Activated CD4-positive, alpha-beta T cell treated with anti-CD3 and anti-CD28 coated beads, Interleukin-2, amount 10 ng/mL, durations not matched to agents 7 days and 5 days (primary cell): ENCODE measurements around the gene RNF217. TPM values are rescaled to one million over a fixed set of nuclear protein-coding genes. Genes with fewer than 3 reads are reported as not detected.
A peak's percentile ranks its signal among the peaks of the same experiment; 100 is the strongest.
"Not testable (repeated sequence)": the region's sequence is repeated elsewhere in the genome, so short reads cannot be mapped to it uniquely, and the experiment has no call there.

ENCODE experiments used
- CTCF ChIA-PET: fragments of 350-600 bp; sonication (Branson Sonifier 250); formaldehyde crosslinking; loops from one replicate; lab custom pipeline; 2021; ENCODE audit warnings: antibody characterized with exemption; lab: Charles Lee
- POLR2A ChIA-PET: fragments of 350-600 bp; sonication (Branson Sonifier 250); formaldehyde crosslinking; loops from one replicate; lab custom pipeline; 2021; ENCODE audit warnings: antibody characterized with exemption; lab: Charles Lee
- DNase-seq: peaks from one replicate; pipeline ENCODE4 v3.0.0-alpha.2; 2020
- H3K27ac Mint-ChIP-seq: one replicate; pipeline ENCODE4 v1.8.0; 2021; ENCODE audit warnings: mild to moderate bottlenecking, moderate library complexity, mixed read lengths
- H3K27me3 Mint-ChIP-seq: one replicate; pipeline ENCODE4 v1.8.0; 2021; ENCODE audit warnings: mixed read lengths
- H3K36me3 Mint-ChIP-seq: one replicate; pipeline ENCODE4 v1.8.0; 2021; ENCODE audit warnings: low read depth, mixed read lengths
- H3K4me1 Mint-ChIP-seq: one replicate; pipeline ENCODE4 v1.8.0; 2021; ENCODE audit warnings: mixed read lengths
- H3K4me3 Mint-ChIP-seq: one replicate; pipeline ENCODE4 v1.8.0; 2021; ENCODE audit warnings: mild to moderate bottlenecking, moderate library complexity, mixed read lengths
- H3K9me3 Mint-ChIP-seq: one replicate; pipeline ENCODE4 v1.8.0; 2021; ENCODE audit warnings: mixed read lengths
- total RNA-seq, 2 experiments: library from RNA; stranded (reverse); gene quantifications; one replicate each; pipeline ENCODE4 v1.2.3, GENCODE V29; 2021

Gene RNF217, protein sequence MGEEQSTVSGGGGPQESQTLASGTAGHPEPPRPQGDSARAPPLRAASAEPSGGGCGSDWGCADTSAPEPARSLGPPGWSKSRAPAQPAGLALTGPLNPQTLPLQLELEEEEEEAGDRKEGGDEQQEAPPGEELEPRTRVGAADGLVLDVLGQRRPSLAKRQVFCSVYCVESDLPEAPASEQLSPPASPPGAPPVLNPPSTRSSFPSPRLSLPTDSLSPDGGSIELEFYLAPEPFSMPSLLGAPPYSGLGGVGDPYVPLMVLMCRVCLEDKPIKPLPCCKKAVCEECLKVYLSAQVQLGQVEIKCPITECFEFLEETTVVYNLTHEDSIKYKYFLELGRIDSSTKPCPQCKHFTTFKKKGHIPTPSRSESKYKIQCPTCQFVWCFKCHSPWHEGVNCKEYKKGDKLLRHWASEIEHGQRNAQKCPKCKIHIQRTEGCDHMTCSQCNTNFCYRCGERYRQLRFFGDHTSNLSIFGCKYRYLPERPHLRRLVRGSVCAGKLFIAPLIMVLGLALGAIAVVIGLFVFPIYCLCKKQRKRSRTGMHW
- 1 to 10 TPM; 1.1 to 2.1 TPM for total RNA-seq

DNA sequence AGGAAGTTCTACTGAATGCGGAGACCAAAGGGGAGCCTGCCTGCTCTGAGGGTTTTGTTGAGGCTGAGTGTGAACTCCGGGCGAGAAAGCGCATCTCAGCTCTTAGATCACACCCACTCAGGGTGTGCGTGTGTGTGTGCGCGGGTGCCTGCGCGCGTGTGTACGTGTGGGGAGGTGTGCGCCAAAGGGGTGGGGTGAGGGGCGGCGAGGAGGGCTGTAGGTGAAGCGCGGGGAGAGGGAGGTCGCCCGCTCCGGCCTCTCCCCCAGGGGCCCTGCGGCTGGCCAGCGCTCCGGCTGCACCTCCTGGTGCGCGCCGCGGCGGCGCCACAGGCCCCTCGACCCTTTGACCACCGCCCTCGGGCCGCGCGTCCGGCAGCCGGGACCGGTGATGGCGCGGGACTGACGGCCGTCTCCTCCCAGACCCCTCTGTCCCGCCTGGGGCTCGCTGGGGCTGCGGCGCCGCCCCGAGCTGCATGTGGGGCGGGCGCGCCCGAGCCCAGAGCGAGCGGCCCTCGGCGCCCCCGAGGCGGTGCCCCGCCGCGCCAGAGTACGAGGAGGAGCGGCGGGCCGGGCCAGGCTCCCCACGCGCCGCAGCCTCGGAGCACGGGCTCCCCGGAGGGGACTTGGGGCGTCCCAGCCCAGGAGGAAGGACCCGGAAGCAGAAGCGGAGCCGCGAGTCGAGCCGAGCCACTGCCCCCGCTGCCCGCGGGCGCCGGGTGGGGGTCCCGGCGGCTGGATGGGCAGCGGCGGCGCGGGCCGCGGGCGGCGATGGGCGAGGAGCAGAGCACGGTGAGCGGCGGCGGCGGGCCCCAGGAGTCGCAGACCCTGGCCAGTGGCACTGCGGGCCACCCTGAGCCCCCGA lies at the start of gene RNF217:
Gene RNF217, plus strand, starts transcription at position 661 of the 862 bp plus-strand sequence. Its CDS starts 108 bp downstream, at position 769.
- ChIA-PET POLR2A (no interaction called here), CTCF (no interaction called here)
- H3K36me3 Mint-ChIP-seq: no peaks in the 10 kb centered on the region
- no peaks in the 10 kb centered on the region for H3K9me3 Mint-ChIP-seq
- peaks cover 59% of the 10 kb centered on the region for H3K27me3 Mint-ChIP-seq
- peak within 1 kb of the TSS; percentile 77 for H3K4me3 Mint-ChIP-seq
- peaks cover 31% of the 10 kb centered on the region for H3K4me1 Mint-ChIP-seq
- peak; percentile 17 for DNase-seq
- peak within 1 kb of the TSS; percentile 66 for H3K27ac Mint-ChIP-seq

GRCh38 chr6:124913056-124913455 lies 49.2 kb upstream of the RNF217 start:
- Mint-ChIP-seq H3K36me3 (no peaks in the 10 kb centered on the region), H3K27ac (no peak overlapping the region), H3K9me3 (peaks cover 7% of the 10 kb centered on the region), H3K27me3 (no peaks in the 10 kb centered on the region), H3K4me1 (peaks cover under 1% of the 10 kb centered on the region), H3K4me3 (no peak overlapping the region)
- ChIA-PET CTCF (no interaction called here), POLR2A (no interaction called here)
- DNase-seq: no peak

DNA sequence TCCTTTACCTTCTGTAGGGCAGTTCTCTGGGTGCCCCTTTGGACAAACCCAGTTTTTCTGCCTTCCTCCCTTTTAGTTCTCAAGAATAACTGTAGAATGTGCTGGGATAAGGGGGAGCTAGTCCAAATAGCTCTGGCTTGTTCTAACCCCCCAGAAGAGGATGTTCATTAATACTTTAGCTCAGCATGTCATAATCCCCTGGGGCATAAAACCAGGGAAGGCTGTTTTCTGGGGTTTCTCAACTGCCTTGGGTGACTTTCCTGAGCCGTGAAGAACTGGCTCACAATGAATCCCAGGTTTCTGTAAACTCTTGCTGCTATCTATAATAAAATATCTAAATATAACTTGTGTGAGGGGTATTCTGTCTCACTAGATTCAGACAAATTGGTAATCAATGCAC lies 44.5 kb upstream of the RNF217 start:
- ChIA-PET CTCF (interaction anchor here (1.3 kb wide), 1 partner anchor 15 kb away, joined by 3 read pairs; no protein-coding TSS in a partner anchor), POLR2A (no interaction called here)
- Mint-ChIP-seq H3K9me3 (peaks cover 19% of the 10 kb centered on the region), H3K4me1 (peaks cover 4% of the 10 kb centered on the region), H3K27ac (no peak overlapping the region), H3K4me3 (no peak overlapping the region), H3K36me3 (peaks cover 1% of the 10 kb centered on the region), H3K27me3 (no peaks in the 10 kb centered on the region)
- DNase-seq: no peak

DNA sequence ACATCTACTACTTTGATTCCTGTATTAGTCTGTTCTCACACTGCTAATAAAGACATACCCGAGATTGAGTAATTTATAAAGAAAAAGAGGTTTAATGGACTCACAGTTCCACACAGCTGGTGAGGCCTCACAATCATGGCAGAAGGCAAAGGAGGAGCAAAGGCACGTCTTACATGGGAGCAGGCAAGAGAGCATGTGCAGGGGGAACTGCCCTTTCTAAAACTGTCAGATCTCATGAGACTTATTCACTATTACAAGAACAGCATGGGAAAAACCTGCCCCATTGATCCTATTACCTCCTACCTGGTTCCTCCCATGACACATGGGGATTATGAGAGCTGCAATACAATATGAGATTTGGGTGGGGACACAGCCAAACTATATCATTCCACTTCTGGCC lies 42.5 kb upstream of the RNF217 start:
- H3K36me3 Mint-ChIP-seq, H3K27me3 Mint-ChIP-seq, H3K4me3 Mint-ChIP-seq, H3K27ac Mint-ChIP-seq, H3K4me1 Mint-ChIP-seq, CTCF ChIA-PET, DNase-seq, POLR2A ChIA-PET: not testable (repeated sequence)
- H3K9me3 Mint-ChIP-seq: peaks cover 17% of the 10 kb centered on the region

DNA sequence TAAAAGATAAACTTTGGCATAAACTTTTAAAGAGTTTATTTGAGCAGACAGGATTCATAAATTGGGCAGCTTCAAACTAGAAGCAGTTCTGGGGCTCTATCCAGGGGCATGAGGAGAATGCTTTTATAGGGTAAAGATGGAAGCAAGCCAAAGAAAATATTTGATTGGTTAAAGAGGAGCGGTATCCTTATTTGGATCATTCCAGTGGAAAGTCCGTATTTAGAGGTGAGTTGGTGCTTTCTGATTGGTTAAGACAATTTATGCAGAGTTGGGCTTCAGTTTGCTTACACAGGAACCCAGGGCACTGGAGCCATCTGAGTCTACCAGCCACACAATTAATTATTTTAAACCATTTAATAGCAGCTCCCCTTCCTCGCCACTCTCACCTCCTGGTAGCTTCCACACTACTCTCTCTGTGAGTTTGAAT lies 37.9 kb upstream of the RNF217 start:
- ChIA-PET CTCF (no interaction called here), POLR2A (no interaction called here)
- no peaks in the 10 kb centered on the region for H3K4me1 Mint-ChIP-seq
- peaks cover 12% of the 10 kb centered on the region for H3K9me3 Mint-ChIP-seq
- H3K27ac Mint-ChIP-seq: no peak overlapping the region
- no peak overlapping the region for H3K4me3 Mint-ChIP-seq
- DNase-seq: no peak
- H3K36me3 Mint-ChIP-seq: no peaks in the 10 kb centered on the region
- no peaks in the 10 kb centered on the region for H3K27me3 Mint-ChIP-seq

- CTCF ChIA-PET: interaction anchor here (0.6 kb wide), 1 partner anchor 421 kb away, joined by 4 read pairs; no protein-coding TSS in a partner anchor
- POLR2A ChIA-PET: no interaction called here
- no peaks in the 10 kb centered on the region for H3K4me1 Mint-ChIP-seq
- H3K9me3 Mint-ChIP-seq: peaks cover 1% of the 10 kb centered on the region
- no peak overlapping the region for H3K27ac Mint-ChIP-seq
- no peak for DNase-seq
- H3K27me3 Mint-ChIP-seq: no peaks in the 10 kb centered on the region
- no peak overlapping the region for H3K4me3 Mint-ChIP-seq
- H3K36me3 Mint-ChIP-seq: no peaks in the 10 kb centered on the region
Observed at GRCh38 chr6:124926435-124926834, 35.8 kb upstream of the RNF217 start.

GRCh38 chr6:124927806-124928205 lies 34.4 kb upstream of the RNF217 start:
- H3K9me3 Mint-ChIP-seq: no peaks in the 10 kb centered on the region
- ChIA-PET CTCF (no interaction called here), POLR2A (no interaction called here)
- no peak overlapping the region for H3K27ac Mint-ChIP-seq
- no peaks in the 10 kb centered on the region for H3K27me3 Mint-ChIP-seq
- H3K4me3 Mint-ChIP-seq: no peak overlapping the region
- H3K4me1 Mint-ChIP-seq: no peaks in the 10 kb centered on the region
- no peaks in the 10 kb centered on the region for H3K36me3 Mint-ChIP-seq
- DNase-seq: no peak

GRCh38 chr6:124928851-124929250 lies 33.4 kb upstream of the RNF217 start:
- POLR2A ChIA-PET: no interaction called here
- H3K4me3 Mint-ChIP-seq: no peak overlapping the region
- H3K27me3 Mint-ChIP-seq: no peaks in the 10 kb centered on the region
- no peaks in the 10 kb centered on the region for H3K4me1 Mint-ChIP-seq
- no peaks in the 10 kb centered on the region for H3K36me3 Mint-ChIP-seq
- H3K27ac Mint-ChIP-seq: no peak overlapping the region
- CTCF ChIA-PET: no interaction called here
- no peak for DNase-seq
- no peaks in the 10 kb centered on the region for H3K9me3 Mint-ChIP-seq

DNA sequence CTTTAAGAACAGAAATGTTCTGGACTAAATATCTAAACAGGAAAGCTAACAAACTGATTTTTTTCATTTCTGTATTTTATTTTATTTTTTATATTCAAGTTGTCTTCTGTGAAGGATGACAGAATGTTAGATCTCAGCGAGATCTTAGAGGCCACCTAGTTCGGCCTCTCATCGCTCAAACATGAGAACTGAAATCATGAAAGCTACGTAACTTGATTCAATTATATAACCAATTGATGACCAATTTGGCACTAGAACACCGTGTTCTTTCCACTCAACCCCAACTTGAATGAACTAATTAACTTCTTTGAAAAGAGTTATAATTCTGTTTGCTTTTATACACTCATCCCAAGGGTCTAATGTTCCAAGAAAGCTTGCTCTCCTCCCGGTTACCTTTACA lies 24.6 kb upstream of the RNF217 start:
- DNase-seq: no peak
- no peaks in the 10 kb centered on the region for H3K36me3 Mint-ChIP-seq
- ChIA-PET POLR2A (no interaction called here), CTCF (no interaction called here)
- H3K9me3 Mint-ChIP-seq: no peaks in the 10 kb centered on the region
- no peak overlapping the region for H3K27ac Mint-ChIP-seq
- H3K4me1 Mint-ChIP-seq: no peaks in the 10 kb centered on the region
- H3K4me3 Mint-ChIP-seq: no peak overlapping the region
- H3K27me3 Mint-ChIP-seq: no peaks in the 10 kb centered on the region

GRCh38 chr6:124941259-124941658 lies 21.0 kb upstream of the RNF217 start:
- POLR2A ChIA-PET: no interaction called here
- Mint-ChIP-seq H3K9me3 (no peaks in the 10 kb centered on the region), H3K27ac (no peak overlapping the region), H3K27me3 (no peaks in the 10 kb centered on the region), H3K4me1 (no peaks in the 10 kb centered on the region), H3K4me3 (no peak overlapping the region), H3K36me3 (no peaks in the 10 kb centered on the region)
- no peak for DNase-seq
- CTCF ChIA-PET: no interaction called here

DNA sequence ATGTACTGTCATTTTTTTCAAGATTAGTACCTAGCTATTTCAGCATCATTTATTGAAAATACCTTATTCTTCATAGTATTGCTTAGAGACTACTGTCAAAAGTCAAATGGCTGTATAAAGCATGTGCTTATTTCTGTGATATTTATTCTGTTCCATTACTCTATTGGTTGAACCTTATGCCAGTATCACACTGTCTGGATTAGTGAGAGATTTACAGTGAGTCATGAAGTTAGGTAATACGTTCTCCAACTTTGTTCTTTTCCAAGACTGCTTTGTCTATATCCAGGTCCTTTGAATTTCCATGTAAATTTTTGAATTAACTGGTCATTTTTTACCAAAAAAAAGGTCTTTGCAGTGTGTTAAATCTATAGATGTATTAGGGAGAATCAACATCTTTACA lies 18.6 kb upstream of the RNF217 start:
- Mint-ChIP-seq H3K27me3 (peaks cover 2% of the 10 kb centered on the region), H3K4me1 (no peaks in the 10 kb centered on the region), H3K27ac (no peak overlapping the region), H3K9me3 (no peaks in the 10 kb centered on the region), H3K36me3 (no peaks in the 10 kb centered on the region), H3K4me3 (no peak overlapping the region)
- ChIA-PET POLR2A (no interaction called here), CTCF (no interaction called here)
- DNase-seq: no peak

DNA sequence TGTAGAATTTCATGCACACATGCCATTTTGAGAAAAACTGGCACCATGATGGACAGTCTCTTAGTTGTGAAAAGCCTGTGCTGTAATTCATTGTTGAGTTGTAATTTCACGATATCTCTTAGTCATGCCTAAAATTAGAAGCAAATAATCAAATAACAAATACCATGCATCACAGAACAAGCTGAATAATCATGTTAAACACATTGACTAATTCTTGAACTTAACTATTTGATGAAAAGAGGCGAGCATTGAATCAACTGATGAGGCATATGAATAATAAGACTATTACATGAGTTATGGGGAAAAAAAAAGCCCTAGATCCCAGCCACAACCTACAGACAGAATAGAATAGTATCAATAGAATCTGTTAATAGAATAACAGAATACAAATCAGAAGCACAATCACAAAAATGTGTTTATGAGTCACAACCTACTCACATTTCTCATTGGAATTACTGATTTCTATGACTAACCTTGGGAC lies 14.2 kb upstream of the RNF217 start:
- Mint-ChIP-seq H3K36me3 (no peaks in the 10 kb centered on the region), H3K27me3 (peaks cover 4% of the 10 kb centered on the region), H3K4me1 (no peaks in the 10 kb centered on the region), H3K4me3 (no peak overlapping the region), H3K27ac (no peak overlapping the region), H3K9me3 (no peaks in the 10 kb centered on the region)
- ChIA-PET POLR2A (no interaction called here), CTCF (no interaction called here)
- DNase-seq: no peak

DNA sequence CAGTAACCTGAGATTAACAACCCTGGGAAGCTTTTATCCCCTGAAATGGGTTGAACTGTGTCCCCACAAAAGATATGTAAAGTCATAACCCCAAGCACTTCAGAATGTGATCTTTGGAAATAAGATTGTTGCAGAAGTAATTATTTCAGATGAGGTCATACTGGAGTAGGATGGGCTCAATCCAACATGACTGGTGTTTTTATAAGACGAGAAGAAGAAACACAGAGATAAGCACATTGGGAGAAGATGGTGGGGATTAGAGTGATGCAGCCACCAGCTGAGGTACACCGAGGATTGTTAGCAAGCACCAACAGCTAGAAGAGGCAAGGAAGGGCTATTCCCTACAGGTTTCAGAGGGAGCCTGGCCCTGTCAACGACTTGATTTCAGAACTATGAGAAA lies 12.5 kb upstream of the RNF217 start:
- Mint-ChIP-seq H3K4me1 (no peaks in the 10 kb centered on the region), H3K36me3 (no peaks in the 10 kb centered on the region), H3K27me3 (peaks cover 4% of the 10 kb centered on the region), H3K9me3 (no peaks in the 10 kb centered on the region), H3K4me3 (no peak overlapping the region), H3K27ac (no peak overlapping the region)
- ChIA-PET CTCF (no interaction called here), POLR2A (no interaction called here)
- DNase-seq: no peak
